PC-9 (cell line): ENCODE results near the gene PRRC1. TPM values are rescaled to one million over a fixed set of nuclear protein-coding genes. Genes with fewer than 3 reads are reported as not detected.

Experiments used
- BruUV-seq: library from RNA; stranded (reverse); fragments of 400-500 nt; replicated peaks from 2 replicates; lab custom pipeline; 2021; lab: Mats Ljungman, UMichigan
- CTCF ChIA-PET: fragments of 300-600 bp; sonication (Branson Sonifier 250); formaldehyde crosslinking; loops from one replicate; lab custom pipeline; 2022; ENCODE audit warnings: antibody characterized with exemption; lab: Charles Lee
- POLR2A ChIA-PET: fragments of 300-600 bp; sonication (Branson Sonifier 250); formaldehyde crosslinking; loops from one replicate; lab custom pipeline; 2022; ENCODE audit warnings: antibody characterized with exemption; ENCODE audit not compliant: unreplicated experiment; lab: Charles Lee
- DNase-seq, 2 experiments: peaks; one replicate each; pipeline versions ENCODE4 v3.0.0 to v3.0.0-alpha.2; 2015 to 2022; ENCODE audit warnings: mixed read lengths in 1 of 2
- H2AFZ ChIP-seq: fragments of 200-600 bp; sonication (generic); 2 replicates; pipeline ENCODE4 v1.8.1; 2017; ENCODE audit warnings: antibody characterized with exemption
- H3F3A ChIP-seq: fragments of 200-600 bp; sonication (generic); 2 replicates; pipeline ENCODE4 v1.8.1; 2017; ENCODE audit warnings: antibody characterized with exemption, mild to moderate bottlenecking, low read depth; ENCODE audit not compliant: insufficient read depth
- H3K27ac ChIP-seq: fragments of 200-600 bp; sonication (generic); 2 replicates; pipeline ENCODE4 v1.6.1; 2016; ENCODE audit warnings: mixed run types
- H3K27me3 ChIP-seq: fragments of 200-600 bp; sonication (generic); 2 replicates; pipeline ENCODE4 v1.6.1; 2016; ENCODE audit warnings: low read depth, mixed run types; ENCODE audit not compliant: insufficient read depth
- H3K36me3 ChIP-seq: fragments of 200-600 bp; sonication (generic); 2 replicates; pipeline ENCODE4 v1.6.1; 2016; ENCODE audit warnings: low read depth, mixed run types
- H3K4me1 ChIP-seq: fragments of 200-600 bp; sonication (generic); replicated peaks from 2 replicates; pipeline ENCODE4 v1.6.1; 2016; ENCODE audit warnings: mixed run types; ENCODE audit not compliant: insufficient read depth
- H3K4me2 ChIP-seq: fragments of 200-600 bp; sonication (generic); 2 replicates; pipeline ENCODE4 v1.6.1; 2017; ENCODE audit warnings: mixed run types
- H3K4me3 ChIP-seq: fragments of 200-600 bp; sonication (generic); 2 replicates; pipeline ENCODE4 v1.6.1; 2016; ENCODE audit warnings: mixed run types
- H3K79me2 ChIP-seq: fragments of 200-600 bp; sonication (generic); 2 replicates; pipeline ENCODE4 v1.6.1; 2017; ENCODE audit warnings: low read depth, mixed run types
- H3K9me2 ChIP-seq: fragments of 200-600 bp; sonication (generic); 2 replicates; pipeline ENCODE4 v1.8.1; 2017; ENCODE audit warnings: mild to moderate bottlenecking; ENCODE audit not compliant: insufficient read depth
- H3K9me3 ChIP-seq: fragments of 200-600 bp; sonication (generic); 2 replicates; pipeline ENCODE4 v1.8.1; 2016; ENCODE audit warnings: low read depth; ENCODE audit not compliant: insufficient read depth
- H4K20me1 ChIP-seq: fragments of 200-600 bp; sonication (generic); 2 replicates; pipeline ENCODE4 v1.8.1; 2017; ENCODE audit not compliant: insufficient read depth
- EZH2 ChIP-seq: fragments of 200-600 bp; sonication (generic); IDR thresholded peaks from 2 replicates; pipeline ENCODE4 v1.8.0; 2017; ENCODE audit warnings: antibody characterized with exemption, low read depth
- intact Hi-C: fragments of 100-400 bp; cut with micrococcal nuclease; formaldehyde crosslinking; loops from one replicate; pipeline ENCODE4 v1.10.0; 2022; ENCODE audit not compliant: unreplicated experiment
- total RNA-seq: library from RNA; stranded (reverse); gene quantifications from 2 replicates; pipeline ENCODE4 v1.2.3, GENCODE V29; 2021
- TF ChIP-seq, protein P1 (sequence below): fragments of 200-600 bp; sonication (generic); conservative IDR thresholded peaks from 2 replicates; pipeline ENCODE4 v1.6.1; 2017; ENCODE audit warnings: mixed run types, antibody characterized with exemption, mild to moderate bottlenecking, moderate library complexity

The PRRC1 gene
- total RNA-seq, 1 experiment from 2014 or later: 43.7 TPM

DNA sequence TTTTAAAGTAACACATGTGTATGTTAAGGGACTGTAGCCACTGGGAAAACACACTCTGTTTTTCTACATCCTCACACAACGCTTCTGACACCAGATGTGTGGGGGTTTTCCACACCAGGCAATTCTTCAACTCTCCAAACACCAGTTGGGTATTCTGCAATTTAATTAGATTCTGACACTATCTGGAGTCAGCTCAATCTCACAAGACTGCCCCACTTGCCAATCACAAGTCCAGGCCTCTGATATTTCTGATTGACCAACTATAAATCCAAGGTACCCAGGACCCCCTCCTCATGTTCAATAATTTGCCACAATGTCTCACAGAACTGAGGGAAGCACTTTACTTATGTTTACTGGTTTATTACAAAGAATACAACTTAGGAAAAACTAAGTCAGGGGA is 70.9 kb downstream of the PRRC1 start:
- BruUV-seq: no TSS peak
- no peaks in the 10 kb centered on the region for H3K4me1 ChIP-seq
- CTCF ChIA-PET: no interaction called here

DNA sequence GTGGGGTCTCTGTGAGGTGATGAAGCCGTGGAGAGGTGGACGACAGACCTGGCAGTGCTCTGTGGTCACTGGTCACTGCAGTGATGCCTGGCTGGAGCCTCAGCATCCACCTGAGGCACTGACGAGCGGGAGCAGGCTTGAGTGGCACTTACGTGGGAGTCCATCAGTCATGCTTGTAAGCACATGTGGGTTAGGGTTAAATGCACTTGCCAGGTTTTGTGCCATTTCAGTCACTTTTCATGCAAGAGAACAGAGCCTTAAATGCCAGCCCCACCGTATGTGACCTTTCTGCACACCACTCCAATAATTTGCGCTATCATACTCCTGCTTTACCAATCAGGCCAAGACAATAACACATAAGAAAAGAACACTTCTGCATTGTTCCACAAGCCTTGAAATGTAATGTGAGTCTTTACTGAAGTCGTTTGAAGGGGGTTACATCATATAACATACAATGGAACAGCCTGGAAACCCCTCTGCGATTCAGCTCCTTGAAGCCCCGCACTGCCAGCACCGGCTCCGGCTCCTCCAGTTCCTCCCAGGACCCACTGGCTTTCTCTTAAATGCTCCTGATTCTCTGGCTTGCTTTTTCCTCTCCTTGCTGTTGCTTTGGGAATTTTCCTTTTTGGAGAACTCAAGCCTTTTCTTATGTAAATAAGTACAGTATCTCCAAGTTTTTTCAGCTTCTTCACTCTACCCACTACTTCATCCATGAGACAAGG is 72.0 kb downstream of the PRRC1 start:
- no peak overlapping the region for H3K27ac ChIP-seq
- no peaks in the 10 kb centered on the region for H4K20me1 ChIP-seq
- no peak for DNase-seq
- no peaks in the 10 kb centered on the region for H3F3A ChIP-seq
- H3K36me3 ChIP-seq: no peaks in the 10 kb centered on the region
- no peaks in the 10 kb centered on the region for H3K79me2 ChIP-seq
- no peaks in the 10 kb centered on the region for H3K27me3 ChIP-seq
- CTCF ChIA-PET: no interaction called here
- BruUV-seq: no TSS peak
- H3K9me2 ChIP-seq: no peaks in the 10 kb centered on the region; the same call in 1 of the 2 replicates
- POLR2A ChIA-PET: no interaction called here
- no peaks in the 10 kb centered on the region for H3K9me3 ChIP-seq
- no peak overlapping the region for H2AFZ ChIP-seq
- no peak overlapping the region for H3K4me2 ChIP-seq
- H3K4me3 ChIP-seq: no peak overlapping the region
- intact Hi-C loops: no loop called here
- TF ChIP-seq EZH2: no peak
- TF ChIP-seq, protein P1, sequence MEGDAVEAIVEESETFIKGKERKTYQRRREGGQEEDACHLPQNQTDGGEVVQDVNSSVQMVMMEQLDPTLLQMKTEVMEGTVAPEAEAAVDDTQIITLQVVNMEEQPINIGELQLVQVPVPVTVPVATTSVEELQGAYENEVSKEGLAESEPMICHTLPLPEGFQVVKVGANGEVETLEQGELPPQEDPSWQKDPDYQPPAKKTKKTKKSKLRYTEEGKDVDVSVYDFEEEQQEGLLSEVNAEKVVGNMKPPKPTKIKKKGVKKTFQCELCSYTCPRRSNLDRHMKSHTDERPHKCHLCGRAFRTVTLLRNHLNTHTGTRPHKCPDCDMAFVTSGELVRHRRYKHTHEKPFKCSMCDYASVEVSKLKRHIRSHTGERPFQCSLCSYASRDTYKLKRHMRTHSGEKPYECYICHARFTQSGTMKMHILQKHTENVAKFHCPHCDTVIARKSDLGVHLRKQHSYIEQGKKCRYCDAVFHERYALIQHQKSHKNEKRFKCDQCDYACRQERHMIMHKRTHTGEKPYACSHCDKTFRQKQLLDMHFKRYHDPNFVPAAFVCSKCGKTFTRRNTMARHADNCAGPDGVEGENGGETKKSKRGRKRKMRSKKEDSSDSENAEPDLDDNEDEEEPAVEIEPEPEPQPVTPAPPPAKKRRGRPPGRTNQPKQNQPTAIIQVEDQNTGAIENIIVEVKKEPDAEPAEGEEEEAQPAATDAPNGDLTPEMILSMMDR: no peak
- no peaks in the 10 kb centered on the region for H3K4me1 ChIP-seq

More for the DNA sequence above, 70.9 kb downstream of the PRRC1 start:
- no peaks in the 10 kb centered on the region; the same call in 1 of the 2 replicates for H3K9me2 ChIP-seq
- no peak for DNase-seq
- no peak overlapping the region for H2AFZ ChIP-seq
- TF ChIP-seq EZH2: no peak
- TF ChIP-seq, protein P1: no peak
- H3K9me3 ChIP-seq: no peaks in the 10 kb centered on the region
- no peaks in the 10 kb centered on the region for H3K27me3 ChIP-seq
- H4K20me1 ChIP-seq: no peaks in the 10 kb centered on the region
- H3K27ac ChIP-seq: no peak overlapping the region
- no peaks in the 10 kb centered on the region for H3K36me3 ChIP-seq
- intact Hi-C loops: no loop called here
- H3K79me2 ChIP-seq: no peaks in the 10 kb centered on the region
- no peak overlapping the region for H3K4me3 ChIP-seq
- POLR2A ChIA-PET: no interaction called here
- no peak overlapping the region for H3K4me2 ChIP-seq
- no peaks in the 10 kb centered on the region for H3F3A ChIP-seq

DNA sequence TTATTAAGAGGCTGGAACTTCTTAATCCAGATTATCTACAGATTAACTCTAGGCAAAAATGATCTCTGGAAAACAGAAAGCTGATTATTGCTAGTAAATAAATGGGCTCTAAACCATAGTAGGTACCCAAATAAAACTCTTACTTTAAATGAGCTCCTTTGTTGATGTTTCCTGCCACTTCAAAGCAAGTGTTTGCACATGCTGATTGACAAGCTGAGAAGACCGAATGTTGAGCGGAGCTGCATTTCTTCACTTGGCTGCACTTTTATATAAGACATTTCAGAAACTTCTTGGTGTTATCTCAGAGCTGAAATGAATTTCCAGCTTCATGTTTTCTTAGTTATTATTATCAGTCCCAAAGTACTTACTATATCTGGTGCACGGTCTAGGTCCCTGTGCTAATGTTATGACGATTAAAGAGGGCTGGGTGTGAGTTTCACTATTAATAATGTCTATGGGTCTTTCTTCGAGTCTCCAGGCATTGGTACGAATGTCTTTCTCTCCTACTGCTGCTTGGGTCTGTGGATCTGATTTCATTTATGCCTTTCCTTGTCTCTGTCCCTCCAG is 72.8 kb downstream of the PRRC1 start:
- CTCF ChIA-PET: no interaction called here
- intact Hi-C loops: no loop called here
- H3F3A ChIP-seq: no peaks in the 10 kb centered on the region

More for the DNA sequence above, 72.8 kb downstream of the PRRC1 start:
- no peak overlapping the region for H3K4me2 ChIP-seq
- no peaks in the 10 kb centered on the region; the same call in 1 of the 2 replicates for H3K9me2 ChIP-seq
- H4K20me1 ChIP-seq: no peaks in the 10 kb centered on the region
- POLR2A ChIA-PET: no interaction called here
- no peaks in the 10 kb centered on the region for H3K79me2 ChIP-seq
- no peaks in the 10 kb centered on the region for H3K4me1 ChIP-seq
- no TSS peak for BruUV-seq
- no peak overlapping the region for H3K27ac ChIP-seq
- H3K36me3 ChIP-seq: no peaks in the 10 kb centered on the region
- no peak for DNase-seq
- H3K4me3 ChIP-seq: no peak overlapping the region
- no peaks in the 10 kb centered on the region for H3K27me3 ChIP-seq
- H2AFZ ChIP-seq: no peak overlapping the region
- TF ChIP-seq, protein P1: no peak
- no peak for TF ChIP-seq EZH2
- no peaks in the 10 kb centered on the region for H3K9me3 ChIP-seq
